H9 (cell line): Measurements from ENCODE around the gene FTH1. TPM values are rescaled to one million over a fixed set of nuclear protein-coding genes. Genes with fewer than 3 reads are reported as not detected.

Experiments used
- DNase-seq: peaks from one replicate; pipeline ENCODE4 v3.0.0-alpha.2; 2017
- H2AFZ ChIP-seq: one replicate; pipeline ENCODE4 v1.6.1; 2013; ENCODE audit warnings: mild to moderate bottlenecking, low read length, control low read depth, moderate library complexity
- H2AK5ac ChIP-seq: 2 replicates; pipeline ENCODE4 v1.6.1; 2013; ENCODE audit warnings: low read length, control low read depth, mixed read lengths; ENCODE audit not compliant: insufficient read length
- H2BK120ac ChIP-seq: one replicate; pipeline ENCODE4 v1.6.1; 2013; ENCODE audit warnings: low read depth, mild to moderate bottlenecking, low read length, control low read depth, inconsistent platforms; ENCODE audit not compliant: poor library complexity, severe bottlenecking
- H2BK12ac ChIP-seq: 2 replicates; pipeline ENCODE4 v1.6.1; 2013; ENCODE audit warnings: low read length, control low read depth, mixed read lengths, low read depth; ENCODE audit not compliant: insufficient read length
- H2BK15ac ChIP-seq: 2 replicates; pipeline ENCODE4 v1.6.1; 2013; ENCODE audit warnings: low read depth, low read length, control low read depth
- H2BK20ac ChIP-seq: one replicate; pipeline ENCODE4 v1.6.1; 2013; ENCODE audit warnings: low read depth, mild to moderate bottlenecking, low read length, control low read depth, inconsistent platforms; ENCODE audit not compliant: poor library complexity, severe bottlenecking
- H2BK5ac ChIP-seq: 2 replicates; pipeline ENCODE4 v1.6.1; 2013; ENCODE audit warnings: low read length, control low read depth, mixed read lengths; ENCODE audit not compliant: insufficient read length
- H3K14ac ChIP-seq: 2 replicates; pipeline ENCODE4 v1.6.1; 2013; ENCODE audit warnings: low read length, control low read depth; ENCODE audit not compliant: insufficient read depth
- H3K18ac ChIP-seq: 2 replicates; pipeline ENCODE4 v1.6.1; 2013; ENCODE audit warnings: low read depth, mild to moderate bottlenecking, mixed read lengths, low read length, control low read depth; ENCODE audit not compliant: insufficient read length
- H3K23ac ChIP-seq: 2 replicates; pipeline ENCODE4 v1.6.1; 2013; ENCODE audit warnings: low read length, control low read depth, mixed read lengths, low read depth; ENCODE audit not compliant: insufficient read length
- H3K23me2 ChIP-seq: 2 replicates; pipeline ENCODE4 v1.6.1; 2013; ENCODE audit warnings: low read depth, mild to moderate bottlenecking, mixed read lengths, low read length, control low read depth; ENCODE audit not compliant: insufficient read length, poor library complexity, severe bottlenecking
- H3K27ac ChIP-seq: 2 replicates; pipeline ENCODE4 v1.5.1; 2013; ENCODE audit warnings: low read length, control low read depth, mixed read lengths, low read depth; ENCODE audit not compliant: insufficient read length
- H3K27me3 ChIP-seq: 2 replicates; pipeline ENCODE4 v1.6.1; 2013; ENCODE audit warnings: low read length, control low read depth, inconsistent platforms; ENCODE audit not compliant: insufficient read depth
- H3K4ac ChIP-seq: 2 replicates; pipeline ENCODE4 v1.6.1; 2013; ENCODE audit warnings: low read depth, mild to moderate bottlenecking, control low read depth, inconsistent platforms, low read length, moderate library complexity
- H3K4me1 ChIP-seq: 2 replicates; pipeline ENCODE4 v1.6.1; 2013; ENCODE audit warnings: low read length, control low read depth, inconsistent platforms; ENCODE audit not compliant: insufficient read depth
- H3K4me2 ChIP-seq: 2 replicates; pipeline ENCODE4 v1.6.1; 2013; ENCODE audit warnings: low read length, control low read depth, mixed read lengths; ENCODE audit not compliant: insufficient read length, insufficient read depth
- H3K56ac ChIP-seq: 2 replicates; pipeline ENCODE4 v1.6.1; 2013; ENCODE audit warnings: low read depth, mild to moderate bottlenecking, mixed read lengths, low read length, control low read depth; ENCODE audit not compliant: insufficient read length
- H3K79me1 ChIP-seq: 2 replicates; pipeline ENCODE4 v1.6.1; 2013; ENCODE audit warnings: low read depth, mild to moderate bottlenecking, moderate library complexity, low read length, control low read depth, inconsistent platforms; ENCODE audit not compliant: insufficient read depth, poor library complexity, severe bottlenecking
- H3K79me2 ChIP-seq: 2 replicates; pipeline ENCODE4 v1.6.1; 2013; ENCODE audit warnings: low read length, control low read depth, inconsistent platforms; ENCODE audit not compliant: insufficient read depth
- H3K9ac ChIP-seq: 2 replicates; pipeline ENCODE4 v1.6.1; 2013; ENCODE audit warnings: low read length, control low read depth, mixed read lengths; ENCODE audit not compliant: insufficient read length; ENCODE audit errors: extremely low read depth
- H3K9me3 ChIP-seq: one replicate; pipeline ENCODE4 v1.6.1; 2013; ENCODE audit warnings: low read depth, low read length, inconsistent platforms; ENCODE audit not compliant: control insufficient read depth
- H3T11ph ChIP-seq: one replicate; pipeline ENCODE4 v1.6.1; 2013; ENCODE audit warnings: mild to moderate bottlenecking, low read length, control low read depth, inconsistent platforms
- H4K20me1 ChIP-seq: one replicate; pipeline ENCODE4 v1.6.1; 2013; ENCODE audit not compliant: control insufficient read depth, insufficient read length, insufficient read depth
- H4K5ac ChIP-seq: 2 replicates; pipeline ENCODE4 v1.6.1; 2013; ENCODE audit warnings: low read depth, mild to moderate bottlenecking, mixed read lengths, low read length, control low read depth; ENCODE audit not compliant: insufficient read length
- H4K8ac ChIP-seq: replicated peaks from 2 replicates; pipeline ENCODE4 v1.6.1; 2013; ENCODE audit warnings: low read length, control low read depth, mixed read lengths, low read depth; ENCODE audit not compliant: insufficient read length
- H4K91ac ChIP-seq: 2 replicates; pipeline ENCODE4 v1.6.1; 2013; ENCODE audit warnings: low read depth, mild to moderate bottlenecking, moderate library complexity, mixed read lengths, low read length, control low read depth; ENCODE audit not compliant: insufficient read length
- H3K27ac Mint-ChIP-seq, 3 experiments: 2 replicates in 2 of 3; 3 replicates in 1 of 3; pipeline ENCODE4 v1.8.0; 2020 to 2021; ENCODE audit warnings: mixed read lengths in 3 of 3, mild to moderate bottlenecking in 1 of 3, moderate library complexity in 1 of 3
- H3K27me3 Mint-ChIP-seq: 2 replicates; pipeline ENCODE4 v1.8.0; 2021; ENCODE audit warnings: low read depth, mild to moderate bottlenecking, moderate library complexity, mixed read lengths
- H3K36me3 Mint-ChIP-seq, 3 experiments: 2 replicates in 2 of 3; 3 replicates in 1 of 3; pipeline ENCODE4 v1.8.0; 2020 to 2021; ENCODE audit warnings: low read depth in 3 of 3, mixed read lengths in 3 of 3; ENCODE audit not compliant: insufficient read depth in 1 of 3
- H3K4me1 Mint-ChIP-seq, 2 experiments: 2 replicates each; pipeline ENCODE4 v1.8.0; 2020; ENCODE audit warnings: mixed read lengths in 2 of 2
- H3K4me3 Mint-ChIP-seq, 2 experiments: 2 replicates in 1 of 2; 3 replicates in 1 of 2; pipeline ENCODE4 v1.8.0; 2020 to 2021; ENCODE audit warnings: mild to moderate bottlenecking in 2 of 2, mixed read lengths in 2 of 2, moderate library complexity in 1 of 2
- H3K9me3 Mint-ChIP-seq, 2 experiments: 2 replicates in 1 of 2; 3 replicates in 1 of 2; pipeline ENCODE4 v1.8.0; 2020; ENCODE audit warnings: mild to moderate bottlenecking in 2 of 2, mixed read lengths in 2 of 2, moderate library complexity in 1 of 2
- WGBS: extraction: QIAGEN DNeasy Blood & Tissue Kit; methylation state at CpG from one replicate; pipeline ENCODE4 v1.1.7; 2013; ENCODE audit warnings: missing lambda C conversion rate, low lambda C conversion rate, mixed read lengths; ENCODE audit not compliant: insufficient read length; ENCODE audit errors: extremely low coverage; 5-methylcytosine and 5-hydroxymethylcytosine counted together
- total RNA-seq: library from RNA; stranded (reverse); gene quantifications from 2 replicates; pipeline ENCODE4 v1.2.1, GENCODE V29; 2021
- TF ChIP-seq, protein P1 (sequence below): fragments of 200-600 bp; sonication (generic); conservative IDR thresholded peaks from 3 replicates; pipeline ENCODE4 v1.8.0; 2021; ENCODE audit warnings: antibody characterized with exemption, mild to moderate bottlenecking

Gene FTH1
- total RNA-seq, 1 experiment from 2014 or later, result 1,505 TPM

DNA sequence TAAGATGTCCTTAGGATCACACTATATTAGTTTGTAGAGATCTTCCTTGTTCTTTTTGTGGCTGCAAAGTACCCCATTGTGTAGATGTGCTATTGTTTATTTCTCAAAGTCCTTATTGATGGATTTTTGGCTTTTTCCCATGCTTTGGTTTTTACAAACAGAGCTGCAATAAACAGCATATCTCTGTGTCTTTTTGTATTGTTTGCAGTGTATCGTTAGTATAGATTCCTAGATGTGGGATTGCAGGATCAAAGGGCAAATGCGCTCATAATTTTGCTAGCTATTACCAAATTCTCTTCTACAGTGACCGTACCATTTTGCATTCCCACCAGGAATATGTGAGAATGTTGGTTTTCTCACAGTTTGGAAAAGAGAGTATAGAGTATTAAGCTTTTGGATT is 27.5 kb upstream of the FTH1 start:
- Histone ChIP-seq H2BK5ac (no peak overlapping the region), H3K18ac (no peak overlapping the region), H3K79me1 (no peaks in the 10 kb centered on the region), H2BK20ac (no peak overlapping the region), H2BK15ac (no peak overlapping the region), H3K9ac (no peak overlapping the region), H4K5ac (no peak overlapping the region), H3K27me3 (no peaks in the 10 kb centered on the region), H4K8ac (no peak overlapping the region), H2BK120ac (no peak overlapping the region), H3K27ac (no peak overlapping the region), H3K79me2 (no peaks in the 10 kb centered on the region), H2AFZ (no peak overlapping the region), H2BK12ac (no peak overlapping the region), H3K56ac (no peak overlapping the region), H3K4me2 (no peak overlapping the region), H3T11ph (no peak overlapping the region), H3K4me1 (no peaks in the 10 kb centered on the region), H2AK5ac (no peak overlapping the region), H3K9me3 (no peaks in the 10 kb centered on the region), H3K23ac (no peak overlapping the region), H3K4ac (no peak overlapping the region), H4K91ac (no peak overlapping the region), H3K23me2 (no peaks in the 10 kb centered on the region), H4K20me1 (no peaks in the 10 kb centered on the region), H3K14ac (no peak overlapping the region)
- no CpG with 5 or more reads among the region's 3 CpGs for WGBS
- no peak for DNase-seq
- peaks cover 17 to 25% of the 10 kb centered on the region in 2 experiments for H3K9me3 Mint-ChIP-seq
- TF ChIP-seq, protein P1, sequence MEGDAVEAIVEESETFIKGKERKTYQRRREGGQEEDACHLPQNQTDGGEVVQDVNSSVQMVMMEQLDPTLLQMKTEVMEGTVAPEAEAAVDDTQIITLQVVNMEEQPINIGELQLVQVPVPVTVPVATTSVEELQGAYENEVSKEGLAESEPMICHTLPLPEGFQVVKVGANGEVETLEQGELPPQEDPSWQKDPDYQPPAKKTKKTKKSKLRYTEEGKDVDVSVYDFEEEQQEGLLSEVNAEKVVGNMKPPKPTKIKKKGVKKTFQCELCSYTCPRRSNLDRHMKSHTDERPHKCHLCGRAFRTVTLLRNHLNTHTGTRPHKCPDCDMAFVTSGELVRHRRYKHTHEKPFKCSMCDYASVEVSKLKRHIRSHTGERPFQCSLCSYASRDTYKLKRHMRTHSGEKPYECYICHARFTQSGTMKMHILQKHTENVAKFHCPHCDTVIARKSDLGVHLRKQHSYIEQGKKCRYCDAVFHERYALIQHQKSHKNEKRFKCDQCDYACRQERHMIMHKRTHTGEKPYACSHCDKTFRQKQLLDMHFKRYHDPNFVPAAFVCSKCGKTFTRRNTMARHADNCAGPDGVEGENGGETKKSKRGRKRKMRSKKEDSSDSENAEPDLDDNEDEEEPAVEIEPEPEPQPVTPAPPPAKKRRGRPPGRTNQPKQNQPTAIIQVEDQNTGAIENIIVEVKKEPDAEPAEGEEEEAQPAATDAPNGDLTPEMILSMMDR, result no peak
- H3K27me3 Mint-ChIP-seq, result peaks cover 7% of the 10 kb centered on the region
- H3K27ac Mint-ChIP-seq, result no peak overlapping the region
- peaks cover 1 to 15% (median 14%) of the 10 kb centered on the region in 3 experiments for H3K36me3 Mint-ChIP-seq
- no peak overlapping the region for H3K4me3 Mint-ChIP-seq
- H3K4me1 Mint-ChIP-seq, result peaks cover 3 to 13% of the 10 kb centered on the region in 2 experiments
